ENCODE results near the gene KCNJ10.

Gene KCNJ10

DNA sequence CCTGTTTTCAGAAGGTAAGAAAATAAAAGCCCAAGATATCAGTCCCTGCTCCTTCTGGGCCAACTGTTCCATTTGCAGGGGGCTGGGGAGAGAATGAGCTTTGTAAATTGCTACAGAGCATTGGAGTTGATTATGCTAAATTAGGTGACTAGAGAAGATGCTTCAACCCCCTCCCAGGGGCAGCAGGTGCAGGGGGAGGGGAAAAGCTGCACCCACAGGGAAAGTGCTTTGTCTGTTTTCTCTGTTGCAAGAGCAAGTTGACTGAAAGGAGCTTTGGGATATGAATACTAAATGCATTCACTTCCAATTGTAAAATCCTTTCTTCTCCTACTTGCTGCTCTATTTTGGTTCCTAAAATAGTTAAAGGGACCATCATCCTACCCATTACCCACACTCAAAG, 21.6 kb downstream of the KCNJ10 start:
- H3K4me3 ChIP-seq (ENCODE audit: low read length): no peak overlapping the region
- TF ChIP-seq ZNF274 (IDR thresholded peaks at IDR 0.05; ENCODE audit: low read depth, low read length): no peak

DNA sequence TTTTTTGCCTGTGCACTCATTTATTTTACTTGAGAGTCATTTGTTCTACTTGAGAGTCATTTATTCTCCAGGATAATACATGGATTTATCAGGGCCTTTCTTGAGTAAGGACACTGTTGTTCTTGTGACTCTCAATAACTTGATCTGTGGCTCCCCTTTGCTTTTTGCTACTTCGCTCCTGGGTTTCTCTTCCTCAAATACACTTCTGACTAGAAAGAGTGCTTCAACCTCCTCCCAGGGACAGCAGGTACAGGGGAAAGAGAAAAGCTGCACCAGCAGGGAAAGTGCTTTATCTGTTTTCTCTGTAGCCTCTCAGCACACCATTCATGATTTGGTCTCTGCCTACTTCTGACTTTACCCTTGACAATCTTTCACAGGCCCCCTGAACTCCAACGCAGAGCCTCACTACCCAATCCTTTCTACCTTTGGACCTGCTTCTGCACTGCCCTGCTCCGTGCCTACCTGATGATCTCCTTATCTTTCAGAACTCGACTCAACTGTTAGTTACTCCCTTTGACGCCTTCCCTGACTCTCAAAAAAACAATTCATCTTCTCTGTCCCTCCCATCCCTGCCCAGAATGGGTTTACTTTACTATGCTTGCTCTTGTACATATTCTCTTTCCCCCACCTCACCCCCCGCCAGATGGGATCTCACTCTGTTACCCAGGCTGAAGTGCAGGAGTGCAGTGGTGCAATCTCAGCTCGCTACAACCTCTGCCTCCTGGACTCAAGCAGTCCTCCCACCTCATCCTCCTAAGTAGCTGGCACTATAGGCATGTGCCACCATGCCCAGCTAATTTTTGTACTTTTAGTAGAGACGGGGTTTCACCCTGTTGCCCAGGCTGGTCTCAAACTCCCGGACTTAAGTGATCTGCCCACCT, 22.6 kb downstream of the KCNJ10 start:
- TF ChIP-seq ZNF274 (IDR thresholded peaks at IDR 0.05; ENCODE audit: low read depth, low read length): no peak
- no peak overlapping the region; the same call in 1 of the 2 replicates for H3K4me3 ChIP-seq (ENCODE audit: low read length)

DNA sequence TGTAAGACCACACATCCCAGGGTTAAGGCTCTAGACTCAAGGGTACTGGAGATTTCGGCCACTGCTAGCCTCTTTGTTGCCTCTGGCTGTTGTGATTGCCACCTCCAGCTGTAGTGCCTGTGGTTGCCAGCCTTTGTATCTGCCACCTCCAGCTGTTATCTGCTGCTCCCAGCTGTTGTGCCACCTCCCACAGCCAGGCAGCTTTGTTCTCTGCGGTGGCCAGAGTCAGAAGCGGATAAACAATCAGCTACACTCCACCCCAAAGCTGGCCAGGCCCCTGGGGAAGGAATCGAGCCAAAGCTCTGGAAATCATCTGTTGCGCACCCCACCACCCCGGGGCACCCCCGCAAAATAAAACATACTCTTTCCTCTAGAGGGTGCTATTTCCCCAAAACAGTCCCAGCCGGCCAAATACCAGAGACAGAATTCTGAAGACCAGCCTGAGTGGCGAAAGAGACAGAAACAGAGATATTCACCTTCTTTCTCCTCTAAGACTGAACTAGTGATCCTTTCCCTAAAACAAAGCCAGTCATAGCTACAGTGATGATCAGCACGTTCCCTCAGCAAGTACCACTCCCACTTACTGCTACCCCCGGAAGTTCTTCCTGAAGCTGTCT, 23.4 kb downstream of the KCNJ10 start:
- TF ChIP-seq ZNF274 (IDR thresholded peaks at IDR 0.05; ENCODE audit: low read depth, low read length): no peak
- H3K4me3 ChIP-seq (ENCODE audit: low read length): no peak overlapping the region; the same call in 1 of the 2 replicates

DNA sequence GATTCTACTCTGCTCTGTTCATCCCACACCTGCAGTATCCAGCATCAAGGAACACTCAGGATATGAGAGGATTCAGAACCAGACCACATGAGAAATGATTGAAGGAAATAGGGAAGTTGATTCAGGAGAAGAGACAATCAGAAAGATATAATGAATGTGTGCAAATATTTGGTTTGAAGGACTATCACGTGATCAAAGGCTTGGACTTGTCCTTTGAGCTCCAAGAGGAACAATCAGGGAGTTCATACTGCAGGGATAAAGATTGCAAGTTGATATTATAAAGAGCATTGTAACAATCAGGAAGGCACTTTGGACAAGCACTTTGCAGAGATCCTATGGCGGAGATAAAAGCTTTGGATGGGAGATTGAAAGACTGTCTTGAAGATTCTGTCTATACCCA, 24.3 kb downstream of the KCNJ10 start:
- no peak for TF ChIP-seq ZNF274 (IDR thresholded peaks at IDR 0.05; ENCODE audit: low read depth, low read length)

DNA sequence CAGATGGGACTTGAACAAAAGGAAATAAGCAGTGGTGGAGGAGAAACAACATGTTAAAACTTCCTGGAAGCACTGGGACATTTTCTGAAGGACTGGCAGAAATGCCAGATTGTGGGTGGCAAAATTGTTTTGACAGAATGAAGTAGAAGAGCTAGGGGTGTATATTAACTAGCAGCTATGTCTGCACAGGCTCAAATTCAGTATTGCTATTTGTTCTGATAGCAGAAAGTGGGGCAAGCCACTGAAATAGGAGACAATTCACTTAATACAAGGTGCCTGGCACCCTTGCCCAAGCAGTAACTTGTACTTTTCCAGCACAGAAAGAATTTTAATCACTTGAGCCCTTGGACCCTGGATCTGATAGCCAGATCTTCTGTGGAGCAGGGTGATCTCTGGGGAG, 26.4 kb downstream of the KCNJ10 start:
- no peak for TF ChIP-seq ZNF274 (IDR thresholded peaks at IDR 0.05; ENCODE audit: low read depth, low read length)
- H3K4me3 ChIP-seq (ENCODE audit: low read length): no peak overlapping the region

More for the DNA sequence above, 24.3 kb downstream of the KCNJ10 start:
- no peak overlapping the region for H3K4me3 ChIP-seq (ENCODE audit: low read length)

DNA sequence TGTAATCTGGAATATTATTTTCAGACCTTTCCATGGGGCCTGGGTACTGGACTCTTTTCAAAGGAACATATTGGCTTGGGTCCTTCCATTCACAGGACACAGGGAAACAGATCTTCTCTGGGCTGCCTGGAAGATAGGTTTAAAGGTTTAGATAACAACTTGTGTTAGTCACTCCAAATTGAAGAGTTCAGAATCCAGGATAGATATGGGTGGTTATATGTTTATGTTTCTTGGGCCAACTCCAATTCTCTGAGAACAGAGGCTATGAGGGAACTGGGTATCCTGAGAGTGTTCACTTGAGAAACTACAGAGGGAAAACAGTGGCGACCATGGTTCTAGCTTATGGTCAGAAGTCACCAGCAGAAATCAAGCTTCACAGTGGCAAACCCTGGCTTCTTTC, 29.5 kb downstream of the KCNJ10 start:
- no peak for TF ChIP-seq ZNF274 (IDR thresholded peaks at IDR 0.05; ENCODE audit: low read depth, low read length)
- H3K4me3 ChIP-seq (ENCODE audit: low read length): no peak overlapping the region

DNA sequence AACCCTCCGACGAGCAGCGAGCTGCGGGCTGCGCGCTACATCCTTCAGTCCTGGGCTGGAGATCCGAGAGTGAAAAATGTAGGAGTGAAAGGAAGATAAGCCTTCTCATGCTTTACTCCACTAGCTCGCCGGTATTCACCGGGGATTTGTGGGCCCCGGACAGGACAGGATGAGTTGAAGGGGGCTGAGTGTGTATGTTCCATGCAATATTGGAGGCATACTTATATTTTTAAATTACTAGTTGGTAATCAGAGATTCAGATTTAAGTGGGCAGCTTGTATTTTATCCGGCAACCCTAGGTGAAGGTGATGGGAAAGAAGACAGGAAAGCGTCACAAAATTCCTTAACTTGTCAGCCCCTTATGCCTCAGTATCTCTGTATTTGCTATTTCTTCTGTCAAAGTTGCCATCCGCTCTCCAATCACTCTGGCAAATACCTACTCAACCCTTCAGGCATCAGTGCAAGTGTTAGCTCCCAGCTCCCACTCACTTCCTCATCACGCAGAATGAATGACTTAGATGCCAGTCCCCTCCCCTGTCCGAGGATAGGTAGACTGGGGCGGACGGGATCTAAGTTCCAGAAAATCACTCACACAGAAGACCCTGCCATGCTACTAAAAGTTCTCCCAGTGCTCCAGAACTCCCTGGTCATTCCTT, 37.7 kb downstream of the KCNJ10 start:
- peak overlapping the region; percentile 82 for H3K4me3 ChIP-seq (ENCODE audit: low read length)
- no peak for TF ChIP-seq ZNF274 (IDR thresholded peaks at IDR 0.05; ENCODE audit: low read depth, low read length)

DNA sequence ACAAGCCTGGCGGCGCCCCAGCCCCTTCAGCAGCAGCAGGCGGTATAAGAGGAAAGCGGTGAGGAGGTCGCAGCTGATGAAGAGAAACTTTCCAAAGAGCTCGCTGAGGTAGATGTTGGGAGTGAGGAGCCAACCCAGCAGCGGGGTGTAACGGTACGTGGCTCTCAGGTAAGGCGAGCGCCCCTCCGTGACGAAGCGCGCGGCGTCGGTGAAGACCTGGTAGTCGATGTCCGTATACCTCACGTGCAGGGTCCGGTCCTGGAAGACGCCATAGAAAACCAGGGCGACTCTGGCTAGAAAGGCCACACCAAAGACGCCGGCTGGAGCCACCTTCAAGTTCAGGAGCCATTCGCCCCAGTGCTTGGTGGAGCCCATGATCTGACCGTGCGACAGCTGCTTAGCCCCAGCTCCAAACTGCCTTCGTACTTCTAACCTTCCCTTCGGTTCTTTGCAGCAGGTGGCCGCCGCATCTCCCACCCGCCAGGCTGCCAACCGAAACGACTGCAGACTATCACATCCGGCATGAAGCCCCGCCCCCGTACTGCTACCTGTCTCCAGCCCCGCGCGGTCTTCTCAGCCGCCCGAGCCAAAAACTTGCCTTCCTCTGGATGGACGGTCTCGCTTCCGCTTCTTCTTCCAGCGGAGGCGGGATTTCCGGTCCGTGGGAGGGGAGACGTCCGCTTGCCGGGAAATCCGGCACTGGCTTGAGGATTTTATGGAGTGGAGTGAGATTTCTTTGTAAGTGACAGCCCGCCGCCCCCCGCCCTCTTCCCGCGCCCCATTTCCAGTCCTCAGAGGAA, 38.4 kb downstream of the KCNJ10 start, which contains the start of gene PIGM:
PIGM (minus strand) TSS at position 626 of the 800 bp plus-strand sequence; CDS start at position 375, 251 bp downstream.
- TF ChIP-seq ZNF274 (IDR thresholded peaks at IDR 0.05; ENCODE audit: low read depth, low read length): no peak
- peak within 1 kb of the TSS; percentile 82 for H3K4me3 ChIP-seq (ENCODE audit: low read length)

DNA sequence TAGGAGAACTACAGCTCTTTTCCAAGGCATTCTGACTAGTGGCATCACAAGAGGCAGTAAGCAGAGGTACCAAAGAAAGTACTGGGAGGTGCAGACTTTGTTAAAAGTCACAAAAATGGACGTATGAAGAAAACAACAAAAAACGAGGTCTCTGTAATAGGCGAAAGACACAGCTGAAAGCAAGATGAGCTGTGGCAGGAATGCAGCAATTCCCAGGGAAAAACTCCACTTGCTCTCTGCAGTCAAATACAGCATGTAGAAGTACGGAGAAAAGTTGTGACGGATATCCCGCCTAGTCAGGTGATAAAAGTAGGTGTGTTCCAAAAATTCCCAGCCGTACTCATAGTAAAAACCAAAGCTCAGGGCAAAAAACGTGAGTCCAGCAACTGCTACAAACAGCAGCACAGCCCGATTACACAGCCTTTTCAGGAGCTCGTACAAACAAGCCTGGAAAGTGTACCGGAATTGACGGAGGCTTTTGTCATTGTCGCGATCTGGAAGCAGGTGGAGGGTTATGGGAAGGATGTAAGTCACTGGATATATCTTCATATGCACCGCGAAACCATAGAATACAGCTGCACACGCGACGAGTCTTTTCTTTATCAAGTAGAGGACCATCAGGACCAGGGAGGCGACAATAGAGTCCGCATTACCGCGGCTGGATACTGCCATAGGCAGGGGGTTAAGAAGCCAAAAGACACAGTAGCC, 39.1 kb downstream of the KCNJ10 start:
- H3K4me3 ChIP-seq (ENCODE audit: low read length): peak overlapping the region; percentile 82
- TF ChIP-seq ZNF274 (IDR thresholded peaks at IDR 0.05; ENCODE audit: low read depth, low read length): no peak

DNA sequence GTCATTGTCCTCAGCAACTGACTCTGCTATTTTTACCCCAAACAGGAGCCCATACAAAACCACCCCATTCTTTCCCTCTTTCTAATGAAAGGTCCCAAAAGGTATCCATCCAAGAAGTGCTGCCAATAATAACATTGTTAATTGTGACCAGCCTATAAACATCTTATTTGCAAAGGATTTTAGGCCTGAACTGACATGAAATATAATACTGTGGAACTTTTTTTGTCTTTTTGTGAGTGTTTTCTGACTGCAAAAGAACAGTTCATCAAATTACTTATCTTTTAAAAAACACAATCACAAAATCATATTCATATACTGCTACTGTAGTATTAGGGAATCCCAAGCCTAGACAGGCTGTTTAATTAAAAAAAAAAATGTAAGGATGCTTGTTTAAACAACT, 41.5 kb downstream of the KCNJ10 start:
- no peak for TF ChIP-seq ZNF274 (IDR thresholded peaks at IDR 0.05; ENCODE audit: low read depth, low read length)
- H3K4me3 ChIP-seq (ENCODE audit: low read length): no peak overlapping the region

DNA sequence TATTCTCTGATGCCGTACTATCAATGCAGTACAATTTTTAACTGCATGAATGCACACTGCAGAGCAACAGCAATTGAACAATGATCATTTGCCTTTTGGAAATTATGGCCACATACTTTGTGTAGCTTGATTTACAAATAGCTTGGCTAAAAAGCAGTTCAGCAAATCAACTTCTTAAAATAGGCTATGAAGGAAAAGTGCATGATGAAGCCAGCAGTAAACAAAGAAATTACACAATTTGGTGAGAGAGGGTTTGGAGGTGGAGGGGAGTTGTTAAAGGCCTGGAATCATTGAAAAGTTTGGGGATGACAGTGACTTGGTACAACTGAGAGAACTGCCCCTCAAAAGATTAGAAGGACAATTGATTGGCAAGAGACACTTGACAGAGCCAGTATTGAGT, 44.6 kb downstream of the KCNJ10 start:
- H3K4me3 ChIP-seq (ENCODE audit: low read length): no peak overlapping the region
- no peak for TF ChIP-seq ZNF274 (IDR thresholded peaks at IDR 0.05; ENCODE audit: low read depth, low read length)

DNA sequence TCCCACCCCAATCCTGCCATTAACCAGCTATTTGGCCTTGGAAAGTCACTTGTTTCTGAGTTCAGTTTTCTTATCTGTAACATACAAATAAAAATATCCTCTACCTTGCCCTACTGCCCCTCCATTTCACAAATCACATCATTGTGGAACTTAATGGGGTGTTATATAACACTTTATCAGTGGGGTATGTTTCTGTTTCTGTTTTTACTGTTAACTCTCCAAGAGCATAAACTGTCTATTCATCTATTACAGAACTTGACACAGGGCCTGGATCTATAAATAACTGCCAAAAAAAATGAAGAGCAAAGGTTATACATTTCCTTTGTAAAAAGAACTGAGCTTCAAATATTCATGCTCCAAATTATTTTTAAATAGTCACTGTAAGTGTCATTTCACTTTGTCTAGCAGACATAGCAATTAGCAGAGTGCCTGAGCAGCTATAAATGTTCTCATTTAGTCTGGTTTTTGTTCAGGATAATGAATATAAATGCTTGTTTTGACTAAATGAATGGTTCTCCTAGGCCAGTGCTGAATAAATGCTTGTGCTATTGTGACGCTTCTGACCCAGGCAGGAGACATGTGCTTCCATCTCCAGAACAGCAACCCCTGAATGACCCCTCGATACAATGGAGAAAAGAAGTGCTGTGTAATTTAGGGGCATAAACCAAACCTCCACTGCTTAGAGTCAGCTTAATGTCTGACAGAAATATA, 45.6 kb downstream of the KCNJ10 start:
- TF ChIP-seq ZNF274 (IDR thresholded peaks at IDR 0.05; ENCODE audit: low read depth, low read length): no peak
- no peak overlapping the region for H3K4me3 ChIP-seq (ENCODE audit: low read length)
